ENCODE measurements around the gene GLI2. TPM values are rescaled to one million over a fixed set of nuclear protein-coding genes. Genes with fewer than 3 reads are reported as not detected.

GLI2 gene
- total and polyA plus RNA-seq, 2 of the 13 experiments (the other 11 are each of a cell fraction or from before 2014, with no cell fraction given), result not detected

- TF ChIP-seq ZNF44 (CRISPR knock-in tag; IDR thresholded peaks at IDR 0.05), result no peak
- TF ChIP-seq TOPORS (CRISPR knock-in tag; IDR thresholded peaks at IDR 0.05), result no peak
- no peak for TF ChIP-seq ZNF12 (CRISPR knock-in tag; IDR thresholded peaks at IDR 0.05)
- TF ChIP-seq HNF4A (CRISPR knock-in tag; IDR thresholded peaks at IDR 0.05), result no peak
- no peak for TF ChIP-seq NAIF1 (CRISPR knock-in tag; IDR thresholded peaks at IDR 0.05; ENCODE audit: borderline replicate concordance)
- TF ChIP-seq HBP1 (CRISPR knock-in tag; IDR thresholded peaks at IDR 0.05; ENCODE audit: low read depth), result no peak
These were observed 26.8 kb downstream of the GLI2 start (continued) for GRCh38 chr2:120762341-120763061.

GRCh38 chr2:120763508-120763907 is 27.8 kb downstream of the GLI2 start:
- DNase-seq (ENCODE audit: low spot score), result no peak
- H3K27me3 ChIP-seq (ENCODE audit: control insufficient read depth in 1 of 2, insufficient read depth in 2 of 2, low read length in 2 of 2), result peaks cover 13 to 89% of the 10 kb centered on the region in 2 experiments; a peak in 4 of 5 replicates
- H2AFZ ChIP-seq (ENCODE audit: low read length), result no peak overlapping the region
- H3K9ac ChIP-seq (ENCODE audit: insufficient read depth, low read depth, low read length), result no peak overlapping the region
- H3K79me2 ChIP-seq (ENCODE audit: insufficient read depth, low read length), result no peaks in the 10 kb centered on the region
- ChIA-PET POLR2A (no interaction called here), CTCF (ENCODE audit: low intra/inter-chr PET ratio, low total read pairs) (no interaction called here)
- H3K4me2 ChIP-seq (ENCODE audit: low read depth, low read length), result no peak overlapping the region
- no peak overlapping the region for H3K4me3 ChIP-seq (replicated peaks in 1 of 3; ENCODE audit: insufficient read depth in 1 of 3, low read depth in 2 of 3, low read length in 3 of 3)
- no peaks in the 10 kb centered on the region for H4K20me1 ChIP-seq (ENCODE audit: insufficient read depth, low read length)
- in situ Hi-C loops (cut with HindIII; ENCODE audit: extremely low pct_ligation_motif_present, low pct_unique_long_range_greater_than_20kb), result no loop called here
- WGBS (ENCODE audit: low lambda C conversion rate), result 13% methylated on average over 8 of the region's 8 CpGs
- TF ChIP-seq THAP9 (CRISPR knock-in tag; IDR thresholded peaks at IDR 0.05; ENCODE audit: borderline replicate concordance) (no peak), NFE2L1 (CRISPR knock-in tag; IDR thresholded peaks at IDR 0.05; ENCODE audit: borderline replicate concordance) (no peak), KDM2A (CRISPR knock-in tag; IDR thresholded peaks at IDR 0.05; ENCODE audit: borderline replicate concordance, low read depth) (no peak), HHEX (CRISPR knock-in tag; IDR thresholded peaks at IDR 0.05) (no peak), ZMAT5 (CRISPR knock-in tag; IDR thresholded peaks at IDR 0.05; ENCODE audit: borderline replicate concordance, low read depth) (no peak)
- no peak overlapping the region for H3K27ac ChIP-seq (ENCODE audit: extremely low read length, insufficient read depth, low read length)
- H3K36me3 ChIP-seq (replicated peaks in 1 of 2; ENCODE audit: control insufficient read depth in 1 of 2, insufficient read depth in 2 of 2, low read length in 2 of 2), result no peaks in the 10 kb centered on the region
- no peak for ATAC-seq
- H3K9me3 ChIP-seq (ENCODE audit: low read length), result no peaks in the 10 kb centered on the region
- H3K4me1 ChIP-seq (ENCODE audit: insufficient read depth, low read length), result no peaks in the 10 kb centered on the region
- FAIRE-seq, result no peak
- BruUV-seq (replicated peaks), result no TSS peak
- intact Hi-C loops (cut with micrococcal nuclease; ENCODE audit: unreplicated experiment), result no loop called here
